Measurements from ENCODE around the gene FYCO1.

FYCO1 gene

DNA sequence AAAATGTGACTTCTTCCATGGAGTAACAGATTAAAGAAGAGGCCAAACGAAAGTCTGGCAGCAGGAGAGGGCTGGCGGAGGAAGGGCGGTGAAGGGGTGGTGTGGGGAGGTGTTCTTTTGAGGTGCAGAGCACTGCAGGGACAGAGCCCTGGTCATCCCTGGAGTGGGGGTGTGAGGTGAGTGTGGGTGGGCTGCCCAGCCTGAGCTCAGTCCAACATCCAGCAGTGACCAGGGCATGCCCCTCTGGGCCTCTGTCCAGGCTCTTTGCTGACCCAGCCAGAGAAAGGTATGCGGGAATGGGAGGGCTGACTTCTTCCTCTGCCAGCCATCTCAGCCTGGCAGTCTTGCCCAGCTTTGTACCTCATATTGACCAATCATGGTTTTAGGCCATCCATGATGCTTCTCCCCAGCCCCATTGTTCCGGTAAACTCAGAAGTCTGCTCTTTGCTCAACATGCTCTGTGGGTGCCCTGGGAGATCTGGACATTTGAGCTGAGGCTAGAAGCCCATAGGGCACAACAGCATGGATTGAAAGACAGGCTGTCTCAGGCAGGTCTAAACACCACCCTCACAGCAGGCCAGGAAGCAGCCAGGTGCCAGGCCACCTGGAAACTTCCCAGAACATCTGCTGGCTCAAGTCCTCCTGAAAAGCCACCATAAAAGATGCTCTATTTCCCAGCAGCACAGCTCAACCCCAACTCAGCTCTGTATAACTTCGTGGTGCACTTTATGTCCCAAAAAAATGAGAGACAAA, 78.3 kb downstream of the FYCO1 start:
- no peak for DNase-seq (ENCODE audit: low read depth in 2 of 3, low spot score in 2 of 3)

DNA sequence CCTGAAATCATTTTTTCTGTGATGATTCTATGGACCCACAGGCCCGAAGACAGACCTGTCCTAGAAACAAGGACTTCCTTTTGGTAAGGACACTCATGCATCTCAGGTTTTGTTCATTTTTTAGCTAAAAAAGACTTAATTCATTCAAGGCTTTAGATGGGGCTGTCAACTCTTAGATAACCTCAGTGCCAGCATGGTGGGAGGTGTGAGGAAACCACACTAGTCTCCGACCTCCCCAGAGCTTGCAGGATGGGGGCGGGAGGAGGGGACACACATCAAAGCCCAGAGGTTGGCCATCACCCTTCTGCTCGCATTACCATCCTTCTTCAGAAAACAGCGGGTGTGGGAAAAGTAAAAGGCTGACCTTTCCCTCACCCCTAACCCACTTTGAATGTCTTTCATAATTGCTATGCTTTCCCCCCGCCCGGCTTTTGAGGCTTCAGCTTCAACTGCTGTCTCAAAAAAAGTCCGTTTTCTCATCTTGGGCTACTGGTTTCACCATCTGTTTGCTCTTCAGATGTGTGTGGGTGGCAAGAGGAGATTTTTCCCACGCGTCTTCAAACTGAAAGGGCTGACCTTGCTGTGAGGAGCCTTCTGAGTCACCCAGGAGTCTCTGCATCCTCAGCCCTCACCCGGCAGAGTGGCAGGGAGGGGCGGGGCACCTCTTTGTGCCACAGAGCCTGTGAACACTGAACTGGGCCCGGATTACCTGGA, 79.9 kb downstream of the FYCO1 start:
- DNase-seq (ENCODE audit: low read depth in 2 of 3, low spot score in 2 of 3): peak; percentile 50 to 64 (median 52)

DNA sequence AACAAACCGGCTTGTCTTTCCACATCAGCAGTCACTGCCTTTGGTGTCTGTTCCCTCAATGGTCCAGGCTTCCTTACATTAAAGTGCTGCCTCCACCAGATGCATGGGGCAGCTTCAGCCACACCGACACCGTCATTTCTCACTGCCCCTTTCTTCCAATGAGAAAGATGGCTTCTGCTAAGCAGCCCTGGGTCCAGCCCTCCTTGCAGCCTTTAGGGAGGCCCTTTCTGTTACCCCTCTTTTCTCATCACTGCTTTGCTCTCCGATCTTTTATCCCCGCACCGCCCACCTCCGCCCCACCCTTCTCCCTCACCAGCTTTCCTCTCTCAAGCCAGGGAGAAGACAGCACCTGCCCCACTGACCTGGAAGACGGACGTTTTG, 80.6 kb downstream of the FYCO1 start:
- DNase-seq (ENCODE audit: low read depth in 2 of 3, low spot score in 2 of 3): no peak

DNA sequence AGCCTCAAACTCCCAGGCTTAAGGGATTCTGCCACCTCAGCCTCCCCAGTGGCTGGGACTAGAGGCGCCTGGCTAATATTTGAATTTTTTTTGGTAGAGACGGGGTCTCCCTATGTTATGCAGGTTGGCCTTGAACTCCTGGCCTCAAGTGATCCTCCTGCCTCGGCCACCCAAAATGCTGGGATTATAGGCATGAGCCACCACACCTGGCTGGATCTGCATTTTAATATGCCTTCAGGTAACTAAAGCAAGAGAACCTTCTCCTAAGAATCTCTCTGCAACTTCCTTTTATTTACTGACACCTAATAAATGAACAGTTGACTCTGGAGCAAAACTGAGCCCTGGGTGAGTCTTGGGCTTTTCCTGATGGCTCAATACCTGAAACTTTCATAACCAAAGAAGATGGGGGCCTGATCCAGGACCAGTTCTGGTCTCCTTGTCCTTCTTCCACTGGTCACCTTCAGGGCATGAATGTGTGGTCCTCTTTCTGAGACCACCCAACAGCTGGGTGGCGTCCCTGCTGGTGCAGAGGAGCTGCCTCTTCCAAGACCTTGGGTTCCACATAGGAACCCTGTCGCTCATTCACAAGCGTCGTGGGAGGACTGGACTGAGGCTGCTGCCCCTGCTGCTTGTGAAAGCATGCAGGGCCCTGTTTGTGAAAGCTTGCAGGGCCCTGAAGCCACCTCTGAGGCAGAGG, 81.1 kb downstream of the FYCO1 start:
- no peak for DNase-seq (ENCODE audit: low read depth in 2 of 3, low spot score in 2 of 3)

DNA sequence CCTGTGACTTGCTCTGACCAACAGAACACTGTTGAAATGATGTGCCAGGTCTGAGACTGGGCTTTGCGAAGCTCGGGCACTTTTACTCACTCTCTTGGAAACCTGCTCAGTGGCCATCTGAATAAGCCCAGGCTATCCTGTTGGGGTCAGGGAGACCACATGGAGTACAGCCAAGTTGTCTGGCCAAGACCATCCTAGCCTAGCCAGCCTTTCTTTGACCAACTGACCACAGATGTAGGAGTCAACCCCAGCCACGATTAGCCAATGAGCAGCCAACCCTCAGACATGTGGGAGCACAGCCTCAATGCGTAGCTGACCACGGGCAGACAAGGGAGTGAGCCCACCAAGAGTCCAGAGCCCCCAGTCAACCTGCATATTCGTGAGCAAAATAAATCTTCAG, 83.2 kb downstream of the FYCO1 start:
- no peak for DNase-seq (ENCODE audit: low read depth in 2 of 3, low spot score in 2 of 3)

DNA sequence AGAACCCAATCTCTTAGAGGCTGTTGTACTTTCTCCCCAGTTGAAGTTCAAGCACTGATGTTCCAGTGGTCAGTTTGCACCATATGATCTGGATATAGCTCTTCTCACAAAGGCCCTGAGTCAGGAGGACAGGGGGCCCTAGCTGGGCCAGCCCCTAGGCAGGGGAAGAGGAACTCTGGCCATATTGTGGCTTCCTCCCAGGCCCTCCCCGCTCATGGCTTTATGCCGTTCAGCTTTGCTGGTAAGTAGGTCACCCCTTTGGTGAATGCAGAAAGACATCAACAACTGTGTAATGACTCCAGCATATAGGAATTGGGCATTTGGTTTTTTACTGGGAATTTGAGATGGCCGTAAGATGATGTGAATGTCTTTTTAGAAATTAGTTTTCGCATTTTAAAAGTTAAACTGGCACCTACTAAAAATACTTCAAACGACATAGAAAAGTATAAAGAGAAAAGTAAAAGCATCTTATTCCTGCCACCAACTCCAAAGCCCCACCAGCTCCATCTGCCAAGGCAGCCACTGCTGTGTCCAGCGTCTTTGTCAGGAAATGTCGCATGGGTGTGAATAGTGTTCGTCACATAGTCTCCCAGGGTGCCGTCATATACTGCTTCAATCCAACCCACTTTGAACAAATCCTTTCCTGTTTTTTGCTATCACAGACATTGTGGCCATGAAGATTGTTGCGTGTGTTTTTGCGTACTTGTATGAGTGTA, 84.0 kb downstream of the FYCO1 start:
- no peak for DNase-seq (ENCODE audit: low read depth in 2 of 3, low spot score in 2 of 3)

DNA sequence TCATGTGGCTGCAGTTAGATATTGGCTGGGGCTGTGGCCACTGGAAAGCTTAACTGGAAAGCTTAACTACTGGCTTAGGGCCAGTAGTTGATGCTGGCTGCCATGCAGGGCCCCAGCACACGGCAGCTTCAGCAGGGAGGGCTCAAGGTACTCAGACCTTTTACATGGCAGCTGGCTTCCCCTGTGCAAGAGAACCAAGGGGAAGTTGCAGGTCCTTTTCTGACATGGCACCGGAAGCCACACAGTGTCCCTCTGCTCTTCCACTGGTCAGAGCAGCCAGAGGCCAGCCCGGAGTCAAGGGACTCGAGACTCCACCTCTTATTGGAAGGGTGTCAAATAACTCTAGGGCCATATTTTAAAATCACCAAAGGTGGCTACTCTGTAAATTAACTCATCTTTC, 84.7 kb downstream of the FYCO1 start:
- no peak for DNase-seq (ENCODE audit: low read depth in 2 of 3, low spot score in 2 of 3)

DNA sequence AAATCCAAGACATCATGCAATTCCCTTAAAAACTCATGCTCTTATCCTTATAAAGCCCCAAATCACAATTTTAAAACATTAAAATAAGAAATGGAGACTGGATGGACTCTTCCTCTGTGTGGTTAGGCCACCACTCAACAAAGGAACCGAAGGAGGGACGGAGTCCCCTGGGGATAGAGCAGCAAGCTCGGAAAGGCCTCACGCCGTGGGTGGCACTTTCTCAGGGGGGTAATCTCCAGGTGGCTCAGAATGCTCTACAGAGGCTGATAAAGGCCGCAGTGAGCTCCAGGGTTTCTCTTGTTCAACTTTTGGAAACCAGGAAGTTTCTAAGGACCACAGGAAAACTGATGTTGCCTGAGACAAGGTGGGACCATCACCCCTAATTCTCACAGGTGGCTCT, 86.1 kb downstream of the FYCO1 start:
- DNase-seq (ENCODE audit: low read depth in 2 of 3, low spot score in 2 of 3): no peak

DNA sequence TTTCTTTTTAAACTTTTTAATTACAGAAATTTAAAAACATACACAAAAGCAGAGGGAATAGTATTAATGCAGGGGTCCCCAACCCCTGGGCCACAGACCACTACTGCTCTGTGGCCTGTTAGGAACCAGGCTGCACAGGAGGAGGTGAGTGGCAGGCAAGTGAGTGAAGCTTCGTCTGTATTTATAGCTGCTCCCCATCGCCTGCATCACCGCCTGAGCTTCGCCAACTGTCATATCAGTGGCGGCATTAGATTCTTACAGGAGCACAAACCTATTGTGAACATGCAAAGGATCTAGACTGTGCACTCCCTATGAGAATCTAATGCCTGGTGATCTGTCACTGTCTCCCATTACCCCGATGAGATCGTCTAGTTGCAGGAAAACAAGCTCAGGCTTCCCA, 86.9 kb downstream of the FYCO1 start:
- no peak for DNase-seq (ENCODE audit: low read depth in 2 of 3, low spot score in 2 of 3)

DNA sequence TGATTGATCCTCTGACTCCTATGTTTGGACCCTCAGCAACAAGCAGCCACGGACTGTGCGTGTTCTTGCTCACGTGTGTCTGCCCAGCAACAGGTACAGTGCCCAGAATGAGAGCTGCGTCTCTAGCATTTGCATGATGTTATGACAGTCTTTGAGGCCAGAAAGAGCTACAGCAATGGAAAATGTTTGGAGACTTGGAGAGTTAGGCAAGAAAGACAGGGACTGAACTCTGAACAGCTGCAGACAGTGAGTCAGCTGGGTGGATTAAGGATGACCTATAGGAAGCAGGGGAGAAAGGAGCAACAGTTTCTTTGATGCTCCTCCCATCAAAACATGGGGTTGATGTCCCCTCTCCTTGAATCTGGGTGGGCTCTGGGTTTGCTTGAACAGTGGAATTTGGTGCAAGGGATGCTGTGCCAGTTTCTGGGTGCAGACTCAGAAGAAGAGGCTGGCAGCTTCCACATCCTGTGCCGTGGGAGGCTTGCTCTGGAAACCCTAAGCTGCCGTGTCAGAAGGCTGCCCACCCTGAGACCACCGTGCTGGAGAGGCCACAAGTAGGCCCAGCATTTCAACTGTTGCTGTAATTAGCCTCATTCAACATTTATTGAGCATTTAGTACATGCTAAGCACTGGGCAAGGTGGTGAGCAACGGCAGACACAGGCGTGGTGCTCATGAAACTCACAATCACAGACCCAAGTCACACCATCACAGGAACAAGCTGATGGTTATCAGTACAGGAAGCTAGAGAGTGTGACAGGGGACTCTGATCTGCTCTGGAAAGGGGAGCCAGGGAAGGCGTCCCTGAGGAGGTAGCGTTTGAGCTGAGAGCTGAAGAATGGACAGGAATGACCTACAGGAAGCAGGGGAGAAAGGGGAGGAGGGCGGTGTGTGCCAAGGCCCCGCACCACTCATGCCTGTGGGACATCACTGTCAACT, 87.6 kb downstream of the FYCO1 start:
- DNase-seq (ENCODE audit: low read depth in 2 of 3, low spot score in 2 of 3): no peak

DNA sequence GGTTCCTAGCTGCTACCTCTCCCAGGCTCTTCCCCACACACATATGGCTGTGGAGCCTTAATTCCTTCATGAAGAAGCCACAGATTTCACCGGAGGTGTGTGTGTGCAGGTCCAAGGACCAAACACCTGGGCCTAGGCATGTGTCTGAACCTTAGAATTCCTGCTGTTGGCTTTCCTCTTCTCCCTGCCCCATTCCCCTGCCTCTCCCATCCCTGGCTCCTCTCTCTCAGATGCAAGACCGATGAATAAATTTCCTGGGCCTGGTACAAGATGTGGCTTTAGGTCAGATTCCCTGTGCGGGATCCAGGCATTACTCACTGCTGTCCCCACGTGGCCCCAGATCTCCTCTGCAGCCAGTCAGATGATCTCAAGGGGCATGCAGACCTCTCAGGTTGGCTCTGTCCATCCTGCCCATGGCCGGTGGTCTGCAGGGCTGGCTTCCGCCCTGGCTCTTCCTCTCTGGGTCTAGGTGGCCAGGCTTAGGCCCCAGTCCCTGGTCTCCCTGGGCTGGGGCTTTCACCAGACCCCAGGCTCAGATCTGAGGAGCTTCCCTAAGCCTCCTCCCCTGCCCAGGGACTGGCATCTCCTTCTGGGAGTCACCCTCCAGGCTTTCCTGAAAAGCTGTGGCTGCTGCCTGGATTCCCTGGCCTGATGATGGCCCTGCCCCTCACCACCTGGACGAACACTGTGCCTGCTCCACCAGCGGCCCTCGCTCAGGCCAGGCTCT, 88.8 kb downstream of the FYCO1 start:
- no peak for DNase-seq (ENCODE audit: low read depth in 2 of 3, low spot score in 2 of 3)

DNA sequence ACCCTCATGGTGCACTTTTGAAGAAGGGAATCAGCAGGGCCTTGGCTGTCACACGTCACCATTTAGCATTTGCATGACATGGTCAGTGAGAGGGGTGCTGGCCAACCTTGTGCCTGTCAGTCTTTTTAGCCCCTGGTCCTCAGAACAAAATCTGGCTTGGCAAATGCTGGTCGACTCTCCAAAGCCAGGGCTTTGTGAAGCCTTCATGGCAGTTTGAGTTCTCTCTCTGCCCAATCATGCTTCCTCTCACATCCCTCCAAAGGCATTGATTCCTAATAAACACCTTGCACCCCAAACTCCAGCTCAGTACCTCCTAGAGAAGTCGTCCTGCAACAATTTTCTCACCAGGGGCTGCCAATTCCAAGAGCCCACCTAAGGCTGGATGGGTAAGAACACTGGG, 89.9 kb downstream of the FYCO1 start:
- no peak for DNase-seq (ENCODE audit: low read depth in 2 of 3, low spot score in 2 of 3)

DNA sequence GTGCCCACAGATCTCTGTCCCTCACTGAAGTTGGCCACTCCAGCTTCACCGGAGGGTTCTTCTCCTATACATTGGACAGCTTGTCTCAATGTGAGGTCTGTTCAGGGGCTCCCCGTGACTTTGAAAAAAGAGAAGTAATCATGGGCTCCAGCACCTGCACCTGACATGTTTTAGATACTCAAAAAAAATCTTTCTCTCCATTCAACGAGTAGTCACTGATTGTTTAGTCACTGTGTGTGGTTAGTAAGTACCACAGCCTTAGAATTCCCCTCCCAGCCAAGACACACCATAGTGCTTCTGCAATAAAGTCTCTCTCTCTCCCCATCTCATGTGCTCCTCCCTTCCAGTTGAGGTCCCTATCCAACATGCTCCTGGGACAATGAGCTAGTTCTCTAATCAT, 90.7 kb downstream of the FYCO1 start:
- no peak for DNase-seq (ENCODE audit: low read depth in 2 of 3, low spot score in 2 of 3)

DNA sequence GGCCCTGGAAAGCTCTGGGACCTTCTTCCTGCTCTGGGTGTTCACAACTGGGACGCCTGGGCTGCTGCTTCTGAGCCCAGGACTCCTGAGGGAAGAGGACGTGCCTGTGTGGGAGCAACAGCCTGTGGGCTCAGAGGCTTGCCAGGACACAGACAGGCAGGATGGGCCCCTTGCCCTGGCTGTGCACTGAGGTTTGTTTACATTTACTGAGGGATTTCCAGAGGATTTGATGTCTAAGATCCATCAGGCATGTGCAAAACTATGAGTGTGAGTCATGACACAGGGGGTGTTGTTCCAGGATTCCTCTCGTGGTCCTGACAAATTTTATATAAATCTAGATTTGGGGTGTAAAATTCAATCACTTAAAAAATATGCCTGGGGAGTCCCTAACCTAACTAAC, 98.7 kb downstream of the FYCO1 start:
- DNase-seq (ENCODE audit: low read depth in 2 of 3, low spot score in 2 of 3): no peak

DNA sequence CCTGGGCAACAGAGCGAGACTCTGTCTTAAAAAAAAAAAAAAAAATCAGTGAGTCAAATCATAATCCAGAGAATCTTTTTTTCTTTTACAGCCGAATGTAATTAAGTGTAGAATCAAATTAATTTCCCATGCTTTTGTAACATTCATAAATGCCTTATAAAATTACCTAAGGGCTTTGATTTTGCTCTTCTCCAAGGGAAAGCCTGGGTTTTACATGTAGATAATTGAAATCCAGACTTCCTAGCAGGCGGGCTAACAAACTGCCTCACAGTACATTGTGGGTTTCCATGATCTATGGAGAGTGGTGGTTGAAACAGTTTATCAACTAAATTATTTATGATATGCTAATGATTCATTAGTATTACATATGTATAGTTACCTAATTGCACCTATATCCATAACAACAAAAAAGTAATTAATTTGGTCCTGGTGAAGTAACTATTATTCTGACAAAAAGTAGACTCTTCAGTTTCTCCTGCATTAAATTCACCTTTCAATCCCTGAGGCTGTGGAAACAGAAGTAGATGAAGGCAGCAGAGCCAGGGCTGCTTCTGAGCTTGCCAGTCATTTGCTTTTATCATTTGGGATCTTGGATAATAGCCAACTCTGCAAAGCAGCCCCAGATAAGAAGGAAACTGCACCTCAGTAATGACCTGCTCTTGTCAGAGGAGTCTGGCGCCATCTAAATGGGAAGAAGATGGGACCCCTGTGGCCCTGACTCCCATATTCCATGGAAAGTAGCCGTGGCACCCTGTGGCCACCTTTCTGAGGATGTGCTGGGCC, 99.7 kb downstream of the FYCO1 start:
- DNase-seq (ENCODE audit: low read depth in 2 of 3, low spot score in 2 of 3): no peak

DNA sequence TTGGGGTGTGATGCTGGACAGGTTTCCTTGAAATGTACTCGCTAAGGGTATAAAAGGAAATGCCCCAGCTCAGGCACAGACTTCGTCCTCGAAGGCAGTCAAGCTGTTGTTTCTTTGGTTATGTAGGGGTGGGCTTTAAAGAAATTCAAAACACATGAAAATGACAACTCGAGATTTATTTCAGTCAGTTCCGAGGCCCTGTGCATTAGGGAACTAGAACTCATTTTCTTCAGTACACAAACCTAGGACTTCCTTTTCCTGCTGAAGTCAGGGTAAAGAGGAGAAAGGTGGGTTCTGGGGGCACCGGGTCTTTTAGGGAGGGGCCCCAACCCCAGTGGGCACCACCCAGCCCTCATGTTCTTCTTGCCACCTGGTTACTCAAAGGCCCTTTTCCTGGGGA, 101.6 kb downstream of the FYCO1 start:
- no peak for DNase-seq (ENCODE audit: low read depth in 2 of 3, low spot score in 2 of 3)

DNA sequence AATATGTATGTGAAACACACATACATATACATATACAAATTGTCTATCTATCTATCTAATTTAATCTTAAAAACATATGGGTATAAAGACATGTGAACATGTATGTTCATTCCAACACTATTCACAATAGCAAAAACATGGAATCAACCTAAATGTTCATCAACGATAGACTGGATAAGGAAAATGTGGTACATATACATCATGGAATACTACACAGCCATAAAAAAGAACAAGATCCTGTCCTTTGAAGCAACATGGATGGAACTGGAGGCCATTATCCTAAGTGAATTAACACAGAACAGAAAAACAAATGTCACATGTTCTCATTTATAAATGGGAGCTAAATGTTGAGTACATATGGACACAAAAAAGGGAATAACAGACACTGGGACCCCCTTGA, 103.5 kb downstream of the FYCO1 start:
- no peak for DNase-seq (ENCODE audit: low read depth in 2 of 3, low spot score in 2 of 3)

DNA sequence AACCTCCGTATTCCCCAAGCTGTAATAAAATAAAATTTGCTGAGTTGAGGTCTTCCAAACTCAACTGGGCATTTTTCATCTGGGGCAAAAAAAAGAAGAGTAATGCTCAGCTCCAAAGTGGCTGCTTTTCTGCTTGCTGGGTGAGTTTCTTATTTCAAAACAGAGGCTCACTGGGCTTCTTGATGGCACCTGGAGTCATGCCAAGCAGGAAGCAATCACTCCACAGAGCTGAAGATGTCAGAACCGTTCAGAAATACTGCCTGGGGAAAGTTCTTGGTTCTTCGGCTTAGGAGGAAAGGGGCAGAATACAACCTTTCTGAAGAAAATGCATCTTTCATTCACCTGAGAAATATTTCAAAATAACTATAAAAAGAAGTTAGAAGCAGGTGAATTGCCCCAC, 105.2 kb downstream of the FYCO1 start:
- DNase-seq (ENCODE audit: low read depth in 2 of 3, low spot score in 2 of 3): no peak

DNA sequence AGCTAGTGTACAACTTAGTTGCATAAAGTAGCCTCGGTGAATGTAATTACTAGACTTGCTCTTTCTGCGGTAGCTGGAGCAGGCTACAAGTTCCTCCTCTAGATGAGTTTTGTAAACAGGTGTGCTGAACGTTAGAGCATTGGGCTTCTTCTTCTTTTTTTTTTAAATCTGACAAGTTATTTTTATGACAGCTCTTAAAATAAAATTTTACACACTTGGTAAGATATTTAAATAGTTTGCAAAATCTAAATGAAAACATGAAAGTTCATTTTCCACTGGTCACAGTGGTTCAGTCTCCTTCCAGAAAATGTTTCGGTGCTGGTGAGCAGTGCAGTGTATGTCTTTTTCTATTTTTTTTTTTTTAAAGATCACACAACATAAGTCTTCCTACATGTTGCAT, 106.3 kb downstream of the FYCO1 start:
- no peak for DNase-seq (ENCODE audit: low read depth in 2 of 3, low spot score in 2 of 3)

All from activated CD8-positive, alpha-beta memory T cell treated with anti-CD3 and anti-CD28 coated beads for 48 hours (primary cell).